GM18858 (cell line): Measurements from ENCODE around the gene RFX7.

Experiments used
- ATAC-seq: cut with Tn5 transposase; IDR thresholded peaks from one replicate; pipeline ENCODE4 v1.9.1; 2021; ENCODE audit not compliant: unreplicated experiment

Gene RFX7

GRCh38 chr15:56052395-56053045 lies 191.2 kb downstream of the RFX7 start:
- ATAC-seq, result no peak

- no peak for ATAC-seq
Measured at GRCh38 chr15:56051676-56052075, 192.0 kb downstream of the RFX7 start.

DNA sequence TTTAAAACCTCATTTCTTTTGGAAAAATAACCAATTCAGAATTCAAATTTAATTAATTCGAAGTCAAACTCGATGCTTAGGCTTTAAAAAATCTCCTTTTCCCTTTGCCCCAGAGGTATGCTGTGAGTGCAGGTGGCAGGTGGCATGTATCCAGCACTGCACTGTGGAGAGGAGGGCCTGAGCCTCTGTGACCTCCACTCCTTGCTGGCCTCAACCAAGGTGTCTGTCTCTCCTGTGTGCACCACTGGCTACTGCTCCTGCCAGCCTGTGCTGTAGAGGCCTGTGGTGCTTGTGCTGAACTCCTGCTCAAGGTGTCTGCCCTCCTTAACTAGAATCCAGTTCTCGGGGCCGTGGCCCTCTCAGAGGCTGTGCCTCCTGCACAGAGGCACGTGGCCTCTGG lies 194.1 kb downstream of the RFX7 start:
- no peak for ATAC-seq

DNA sequence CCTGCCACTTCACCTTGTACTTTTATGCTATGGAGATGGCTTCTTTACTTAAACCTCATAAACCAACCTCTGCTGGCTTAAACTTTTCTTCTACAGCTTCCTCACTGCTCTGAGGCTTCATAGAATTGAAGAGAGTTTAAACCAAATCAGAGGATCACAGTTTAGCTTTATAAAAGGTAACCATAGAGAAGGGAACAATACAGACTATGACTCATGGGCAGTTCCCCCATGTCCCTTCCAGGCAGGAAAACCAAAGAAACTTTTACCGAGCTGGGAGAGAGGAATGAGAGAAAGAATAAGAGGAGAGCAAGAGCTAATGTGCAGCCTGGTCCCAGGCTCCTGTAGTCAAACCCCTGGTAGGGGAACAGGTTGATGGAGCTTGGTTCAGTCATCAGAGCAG lies 196.3 kb downstream of the RFX7 start:
- ATAC-seq, result no peak

GRCh38 chr15:56045068-56045748 lies 198.5 kb downstream of the RFX7 start:
- ATAC-seq, result no peak

GRCh38 chr15:56042982-56043980 lies 200.4 kb downstream of the RFX7 start:
- no peak for ATAC-seq

DNA sequence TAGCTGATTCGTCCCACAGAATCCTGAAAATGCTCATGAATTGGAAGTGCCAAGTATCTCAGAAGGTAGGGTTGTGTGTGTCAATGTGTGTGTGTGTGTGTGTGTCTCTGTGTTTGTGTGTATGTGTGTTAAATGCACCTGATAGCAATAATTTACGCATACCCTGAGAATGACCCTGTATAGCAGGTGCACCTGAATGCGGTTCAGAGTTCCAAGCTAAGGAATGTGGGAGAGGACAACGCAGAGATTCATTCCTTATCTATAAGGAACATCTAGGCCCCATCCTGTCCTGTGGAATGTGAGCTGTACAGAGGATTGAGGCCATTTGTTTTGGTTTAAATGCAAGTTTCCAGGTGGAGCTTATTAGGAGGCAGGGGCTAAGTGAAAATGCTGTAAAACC lies 201.2 kb downstream of the RFX7 start:
- no peak for ATAC-seq

- ATAC-seq, result no peak
Measured at GRCh38 chr15:56042031-56042430, 201.6 kb downstream of the RFX7 start.

DNA sequence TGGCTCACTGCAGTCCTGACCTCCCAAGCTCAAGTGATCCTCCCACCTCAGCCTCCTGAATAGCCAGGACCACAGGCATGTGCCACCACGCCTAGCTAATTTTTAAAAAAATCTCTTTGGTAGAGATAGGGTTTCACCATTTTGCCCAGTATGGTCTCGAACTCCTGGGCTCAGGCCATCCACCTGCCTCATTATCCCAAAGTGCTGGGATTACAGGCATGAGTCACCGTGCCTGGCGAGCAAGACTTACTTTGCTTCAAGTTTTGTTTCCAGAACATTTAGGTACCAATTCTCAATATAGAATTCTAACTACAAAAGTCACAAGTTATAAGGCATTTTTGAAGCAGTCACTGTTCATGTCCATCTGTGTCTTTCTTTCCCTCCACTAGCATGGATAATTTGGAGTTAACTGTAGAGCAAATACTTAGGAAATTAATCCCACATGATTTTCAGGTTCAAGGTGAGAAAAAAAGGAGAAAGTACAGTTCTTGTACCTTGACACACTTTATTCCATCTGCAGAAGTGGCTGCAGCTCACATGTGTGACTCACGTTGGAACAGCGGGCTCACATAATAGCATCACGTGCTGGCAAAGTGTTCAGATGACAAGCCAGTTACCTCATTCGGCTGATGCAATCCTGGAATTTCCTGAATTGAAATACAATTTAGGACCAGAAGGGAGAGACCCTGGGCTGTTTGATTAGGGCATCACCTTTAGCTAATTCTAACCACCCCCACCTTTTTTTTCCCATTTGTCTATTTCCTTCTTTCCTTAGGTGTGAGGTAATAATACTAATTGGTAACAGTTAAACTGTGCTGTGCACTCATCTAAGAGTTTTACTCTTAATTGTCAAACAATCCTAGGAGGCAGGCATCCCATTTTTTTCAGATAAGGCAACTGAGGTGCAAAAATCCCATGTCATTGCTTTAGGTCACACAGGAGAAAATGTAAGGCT lies 203.3 kb downstream of the RFX7 start:
- ATAC-seq, result no peak

DNA sequence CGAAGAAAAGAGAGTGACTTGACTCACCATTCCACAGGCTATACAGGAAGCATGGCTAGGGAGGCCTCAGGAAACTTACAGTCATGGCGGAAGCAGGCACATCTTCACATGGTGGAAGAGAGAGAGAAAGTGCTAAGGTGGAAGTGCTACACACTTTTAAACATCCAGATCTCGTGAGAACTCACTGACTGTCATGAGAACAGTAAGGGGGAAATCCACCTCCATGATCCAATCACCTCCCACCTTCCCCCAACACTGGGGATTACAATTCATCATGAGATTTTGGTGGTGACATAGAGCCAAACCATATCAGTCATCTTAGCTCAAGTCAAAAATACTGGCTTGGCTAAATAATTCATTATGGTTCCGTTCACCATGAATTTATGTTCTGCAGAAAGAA lies 205.0 kb downstream of the RFX7 start:
- ATAC-seq, result no peak

DNA sequence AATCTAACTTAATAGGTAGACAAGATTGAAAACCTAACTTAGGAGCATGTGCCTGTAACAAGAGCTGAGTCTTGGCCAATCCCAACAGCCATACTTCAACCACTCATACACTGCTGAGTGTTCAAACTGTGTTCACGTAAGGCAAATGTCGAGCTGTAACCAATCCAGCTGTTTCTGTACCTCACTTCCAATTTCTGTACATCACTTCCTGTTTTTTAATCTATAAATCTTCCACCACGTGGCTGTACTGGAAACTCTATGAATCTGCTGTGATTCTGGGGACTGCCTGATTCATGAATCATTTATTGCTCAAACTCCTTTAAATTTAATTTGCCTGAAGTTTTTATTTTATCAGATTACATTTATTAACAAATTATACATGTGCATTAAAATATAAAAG lies 205.7 kb downstream of the RFX7 start:
- no peak for ATAC-seq
